Measurements from ENCODE around the gene COP1. TPM values are rescaled to one million over a fixed set of nuclear protein-coding genes. Genes with fewer than 3 reads are reported as not detected.

The COP1 gene
- total and polyA plus RNA-seq, 12 donors, result 17.9 to 55.2 (median 23.6) TPM

GRCh38 chr1:176222196-176222595 lies 15.1 kb upstream of the COP1 start:
- TF ChIP-seq CTCF (IDR thresholded peaks at IDR 0.05), result no peak
- intact Hi-C loops (cut with DNase I), result no loop called here
- Histone ChIP-seq H3K4me1 (no peaks in the 10 kb centered on the region), H3K27me3 (no peaks in the 10 kb centered on the region), H3K36me3 (no peaks in the 10 kb centered on the region), H3K27ac (no peak overlapping the region), H3K9me3 (no peaks in the 10 kb centered on the region), H3K4me3 (no peak overlapping the region)
- 69 to 75% methylated on average over 1 of the region's 1 CpG for WGBS, 2 donors
- ATAC-seq (no peak), DNase-seq (no peak)

- no peak for TF ChIP-seq CTCF (IDR thresholded peaks at IDR 0.05)
- peaks cover 0 to 5% (median 0%) of the 10 kb centered on the region in 7 donors for H3K27me3 ChIP-seq
- no peaks in the 10 kb centered on the region for H3K9me3 ChIP-seq
- H3K4me3 ChIP-seq, result no peak overlapping the region
- no peak overlapping the region for H3K27ac ChIP-seq
- H3K36me3 ChIP-seq, result no peaks in the 10 kb centered on the region
- H3K4me1 ChIP-seq, result no peaks in the 10 kb centered on the region
- no peak for DNase-seq
- WGBS, 2 donors, result 65 to 68% methylated on average over 8 of the region's 8 CpGs
- intact Hi-C loops (cut with DNase I), result no loop called here
- no peak for ATAC-seq
Measured at GRCh38 chr1:176220100-176220689, 13.1 kb upstream of the COP1 start.

- Histone ChIP-seq H3K9me3 (no peaks in the 10 kb centered on the region), H3K27me3 (peaks cover 0 to 5% (median 0%) of the 10 kb centered on the region in 7 donors), H3K4me1 (no peaks in the 10 kb centered on the region), H3K36me3 (no peaks in the 10 kb centered on the region), H3K27ac (no peak overlapping the region), H3K4me3 (no peak overlapping the region)
- no peak for TF ChIP-seq CTCF (IDR thresholded peaks at IDR 0.05)
- intact Hi-C loops (cut with DNase I), result no loop called here
- ATAC-seq (no peak), DNase-seq (no peak)
Measured at GRCh38 chr1:176217461-176218099, 10.5 kb upstream of the COP1 start.

GRCh38 chr1:176216031-176216430 lies 8.9 kb upstream of the COP1 start:
- Histone ChIP-seq H3K36me3 (no peaks in the 10 kb centered on the region), H3K9me3 (no peaks in the 10 kb centered on the region), H3K27ac (no peak overlapping the region), H3K27me3 (peaks cover 0 to 5% (median 0%) of the 10 kb centered on the region in 7 donors), H3K4me1 (peaks cover 0 to 9% (median 0%) of the 10 kb centered on the region in 9 donors), H3K4me3 (no peak overlapping the region)
- TF ChIP-seq CTCF (IDR thresholded peaks at IDR 0.05), result no peak
- no peak for DNase-seq
- WGBS, 2 donors, result 36 to 41% methylated on average over 1 of the region's 1 CpG
- intact Hi-C loops (cut with DNase I), result no loop called here
- ATAC-seq, result no peak

Data from heart right ventricle (tissue), 16 donors.